K562 (cell line): ENCODE measurements around the gene CDK4. TPM values are rescaled to one million over a fixed set of nuclear protein-coding genes. Genes with fewer than 3 reads are reported as not detected.

Experiments used
- ATAC-seq: fragments of 200-7000 bp; cut with Tn5 transposase; 3 replicates; pipeline ENCODE4 v1.9.1; 2020; ENCODE audit warnings: moderate library complexity
- BruUV-seq: library from RNA; stranded (reverse); fragments of 400-500 nt; replicated peaks from 2 replicates; lab custom pipeline; 2021; lab: Mats Ljungman, UMichigan
- CTCF ChIA-PET: fragments of 300-600 bp; formaldehyde crosslinking; extraction: SDS; loops from one replicate; lab custom pipeline; 2021; ENCODE audit warnings: low intra/inter-chr PET ratio; lab: Yijun Ruan, JAX
- POLR2A ChIA-PET: fragments of 300-600, 350-650 bp; sonication (Branson Sonifier 250); formaldehyde crosslinking; extraction: SDS; loops from one replicate; lab custom pipeline; 2021; ENCODE audit warnings: antibody characterized with exemption, inconsistent platforms; lab: Yijun Ruan, JAX
- DNase-seq, 4 experiments: peaks; one replicate each; pipeline versions ENCODE4 v3.0.0 to v3.0.0-alpha.2; 2011 to 2018; ENCODE audit warnings: low spot score in 3 of 4, mixed read lengths in 3 of 4; ENCODE audit errors: extremely low read depth in 1 of 4
- FAIRE-seq: peaks from 2 replicates; lab custom pipeline; 2011; peaks lifted over from hg19 to GRCh38; lab: Jason Lieb, UNC
- H2AFZ ChIP-seq: 2 replicates; pipeline ENCODE4 v1.6.0; 2011; ENCODE audit warnings: low read depth, low read length, control low read depth, inconsistent platforms
- H3K27ac ChIP-seq: fragments of 200-600 bp; 3 replicates; pipeline ENCODE4 v1.8.0; 2011; ENCODE audit warnings: low read depth, mild to moderate bottlenecking, control low read depth, inconsistent platforms, low read length, moderate library complexity, mixed read lengths; ENCODE audit errors: extremely low read depth
- H3K27me3 ChIP-seq, 2 experiments: fragments of 300-600 bp in 1 of 2; 2 replicates in 1 of 2; 3 replicates in 1 of 2; pipeline versions ENCODE4 v1.6.0 to v1.8.0; 2011; ENCODE audit warnings: inconsistent platforms in 2 of 2, low read length in 2 of 2, mild to moderate bottlenecking in 1 of 2, mixed read lengths in 1 of 2, moderate library complexity in 1 of 2; ENCODE audit not compliant: control insufficient read depth in 2 of 2, insufficient read depth in 2 of 2
- H3K36me3 ChIP-seq: fragments of 300-600 bp; 3 replicates; pipeline ENCODE4 v1.8.0; 2011; ENCODE audit warnings: mild to moderate bottlenecking, low read length, inconsistent platforms; ENCODE audit not compliant: control insufficient read depth, insufficient read depth
- H3K4me1 ChIP-seq, 2 experiments: fragments of 200-600 bp in 1 of 2; replicated peaks in 1 of 2; 2 replicates in 1 of 2; 3 replicates in 1 of 2; pipeline versions ENCODE4 v1.5.1 to v1.8.0; 2011; ENCODE audit warnings: inconsistent platforms in 2 of 2, low read length in 2 of 2, mild to moderate bottlenecking in 1 of 2, mixed read lengths in 1 of 2, moderate library complexity in 1 of 2; ENCODE audit not compliant: control insufficient read depth in 2 of 2, insufficient read depth in 2 of 2
- H3K4me2 ChIP-seq: 2 replicates; pipeline ENCODE4 v1.6.1; 2011; ENCODE audit warnings: low read length, control low read depth, inconsistent platforms, mixed read lengths; ENCODE audit not compliant: insufficient read depth
- H3K4me3 ChIP-seq: fragments of 200-600 bp; sonication (generic), shearing (Covaris generic); 2 replicates; pipeline ENCODE4 v1.5.1; 2016; ENCODE audit warnings: control low read depth, inconsistent platforms
- H3K79me2 ChIP-seq: fragments of 200-600 bp; 3 replicates; pipeline ENCODE4 v1.8.0; 2011; ENCODE audit warnings: low read length, inconsistent platforms; ENCODE audit not compliant: control insufficient read depth, insufficient read depth
- H3K9ac ChIP-seq, 2 experiments: 2 replicates each; pipeline versions ENCODE4 v1.6.0 to v1.6.1; 2011; ENCODE audit warnings: low read depth in 2 of 2, low read length in 2 of 2, control low read depth in 1 of 2, inconsistent platforms in 1 of 2, mild to moderate bottlenecking in 1 of 2, mixed read lengths in 1 of 2; ENCODE audit not compliant: insufficient read depth in 1 of 2
- H3K9me1 ChIP-seq: one replicate; pipeline ENCODE4 v1.6.0; 2011; ENCODE audit warnings: inconsistent platforms, mild to moderate bottlenecking, low read length, moderate library complexity; ENCODE audit not compliant: control insufficient read depth, insufficient read depth
- H3K9me3 ChIP-seq: replicated peaks from 2 replicates; pipeline ENCODE4 v1.5.1; 2011; ENCODE audit warnings: low read depth, low read length, inconsistent platforms; ENCODE audit not compliant: control insufficient read depth, insufficient read depth
- H4K20me1 ChIP-seq: replicated peaks from 2 replicates; pipeline ENCODE4 v1.6.1; 2011; ENCODE audit warnings: low read length, inconsistent platforms, mixed read lengths; ENCODE audit not compliant: control insufficient read depth, insufficient read depth
- CBX2 ChIP-seq: fragments of 200-600 bp; sonication (generic); IDR thresholded peaks from one replicate; pipeline ENCODE4 v1.6.1; 2012; ENCODE audit warnings: mild to moderate bottlenecking, low read length, inconsistent platforms; ENCODE audit not compliant: insufficient read depth, poor library complexity, severe bottlenecking
- KDM4B ChIP-seq, 2 experiments: fragments of 450-650 bp in 1 of 2; sonication (generic) in 1 of 2; IDR thresholded peaks; 2 replicates each; pipeline ENCODE4 v1.6.1; 2016 to 2017; ENCODE audit warnings: borderline replicate concordance in 2 of 2, antibody characterized with exemption in 1 of 2, low read depth in 1 of 2, mild to moderate bottlenecking in 1 of 2
- MTF1 ChIP-seq: fragments of 250-450 bp; sonication (Bioruptor Pico); IDR thresholded peaks from 2 replicates; pipeline ENCODE4 v1.9.0; 2021; ENCODE audit warnings: moderate library complexity, mild to moderate bottlenecking, inconsistent platforms, borderline replicate concordance
- PCBP1 ChIP-seq: fragments of 200-400 bp; formaldehyde crosslinking; IDR thresholded peaks from 2 replicates; pipeline ENCODE4 v1.6.1; 2018; ENCODE audit warnings: mild to moderate bottlenecking, low read depth, low read length; ENCODE audit not compliant: poor library complexity, severe bottlenecking
- REST ChIP-seq, 2 experiments: fragments of 450-650 bp; formaldehyde crosslinking in 1 of 2; IDR thresholded peaks; 2 replicates each; pipeline versions ENCODE4 v1.4.0 to v1.6.1; 2014 to 2020; ENCODE audit warnings: mild to moderate bottlenecking in 2 of 2, borderline replicate concordance in 1 of 2, low read depth in 1 of 2
- SMAD1 ChIP-seq: fragments of 150-350 bp; IDR thresholded peaks from 2 replicates; pipeline ENCODE4 v1.6.1; 2014; ENCODE audit warnings: low read length, low read depth; ENCODE audit not compliant: partially characterized antibody
- SMARCA4 ChIP-seq: fragments of 450-650 bp; IDR thresholded peaks from 2 replicates; pipeline ENCODE4 v1.6.1; 2016
- SRF ChIP-seq, 2 experiments: fragments of 250-450, 450-650 bp in 1 of 2; sonication (Bioruptor Pico) in 1 of 2; sonication (generic) in 1 of 2; formaldehyde crosslinking; IDR thresholded peaks; 2 replicates each; pipeline versions ENCODE4 v1.5.0 to v1.5.1; 2020 to 2022; ENCODE audit warnings: mild to moderate bottlenecking in 1 of 2, missing genetic modification reagents in 1 of 2
- SRSF1 ChIP-seq: fragments of 200-400 bp; formaldehyde crosslinking; IDR thresholded peaks from 2 replicates; pipeline ENCODE4 v1.6.1; 2017; ENCODE audit warnings: mild to moderate bottlenecking, low read depth, low read length, moderate library complexity
- STAG1 ChIP-seq: sonication (generic); formaldehyde crosslinking; IDR thresholded peaks from 2 replicates; pipeline ENCODE4 v1.5.0; 2020; ENCODE audit warnings: missing genetic modification reagents, borderline replicate concordance
- SUPT5H ChIP-seq: fragments of 450-650 bp; IDR thresholded peaks from 2 replicates; pipeline ENCODE4 v1.6.1; 2016
- WGBS: fragments of 100-300 bp; shearing (Covaris generic); methylation state at CpG from one replicate; pipeline ENCODE4 v1.1.6; 2016; ENCODE audit warnings: low coverage, mixed read lengths; ENCODE audit not compliant: insufficient coverage; ENCODE audit errors: missing lambda C conversion rate; 5-methylcytosine and 5-hydroxymethylcytosine counted together
- in situ Hi-C: fragments of 300-500 bp; cut with MboI; formaldehyde crosslinking; loops from 4 replicates; pipeline ENCODE4 v1.15.0; 2018; ENCODE audit warnings: inconsistent platforms, mixed read lengths
- intact Hi-C: fragments of 100-400 bp; cut with micrococcal nuclease; formaldehyde crosslinking; loops from 2 replicates; pipeline ENCODE4 v1.14.2; 2022
- polyA plus RNA-seq, 8 experiments: library from polyadenylated mRNA; depleted of rRNA in 4 of 8; stranded (reverse) in 5 of 8; unstranded in 3 of 8; fragments of >200 nt; fragmentation: Nextera tagmentation in 2 of 8; fragmentation: Illumina TruSeq in 1 of 8; extraction: Ambion mirVana in 2 of 8; extraction: Trizol in 1 of 8; gene quantifications; 2 replicates each; pipeline versions ENCODE4 v1.2.1 to v1.2.3, GENCODE V29; 2011 to 2014; ENCODE audit warnings: inconsistent platforms in 1 of 8, missing spikeins in 1 of 8
- total RNA-seq, 7 experiments: library from RNA; depleted of rRNA in 6 of 7; stranded (reverse); fragments of >200 nt in 6 of 7; fragmentation: Illumina TruSeq in 2 of 7; extraction: Trizol in 2 of 7; gene quantifications; 2 replicates each; pipeline versions ENCODE4 v1.2.1 to v1.2.3, GENCODE V29; 2011 to 2021; ENCODE audit warnings: low replicate concordance in 1 of 7
- TF ChIP-seq, protein P1 (sequence below), 2 experiments: fragments of 250-450 bp in 1 of 2; fragments of 450-650 bp in 1 of 2; sonication (Bioruptor Pico) in 1 of 2; IDR thresholded peaks; 2 replicates each; pipeline versions ENCODE4 v1.6.1 to v1.8.0; 2016 to 2021; ENCODE audit warnings: mild to moderate bottlenecking in 2 of 2, moderate library complexity in 2 of 2, missing compliant biosample characterization in 1 of 2, missing genetic modification characterization in 1 of 2

The CDK4 gene
- total and polyA plus RNA-seq, 9 of the 15 experiments (the other 6 are each of a cell fraction or from before 2014, with no cell fraction given) = 37.8 to 436 (median 238) TPM

DNA sequence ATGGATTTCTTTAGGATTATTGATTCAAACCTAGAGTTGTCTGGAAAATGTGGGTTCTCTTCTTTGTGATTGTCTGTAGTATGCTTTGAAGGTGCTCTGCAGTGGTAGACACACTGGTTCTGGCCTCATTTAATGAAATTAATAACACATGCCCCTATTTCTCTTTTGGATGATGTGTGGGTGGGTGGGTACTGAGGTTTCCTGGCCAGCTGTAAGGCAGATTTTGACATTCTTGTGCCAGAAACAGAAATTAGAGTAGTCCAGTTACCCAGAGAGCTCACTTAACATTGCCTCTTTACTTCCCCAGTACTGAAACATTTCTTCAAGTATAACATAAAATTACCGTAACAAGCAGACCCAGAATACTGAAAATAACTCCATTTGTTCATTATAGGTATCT is 44.9 kb upstream of the CDK4 start:
- H4K20me1 ChIP-seq = no peaks in the 10 kb centered on the region
- 100% methylated on average over 1 of the region's 1 CpG for WGBS
- H3K4me2 ChIP-seq = no peak overlapping the region
- no peaks in the 10 kb centered on the region for H3K9me3 ChIP-seq
- in situ Hi-C loops (no loop called here), intact Hi-C loops (no loop called here)
- peaks cover 70% of the 10 kb centered on the region for H3K36me3 ChIP-seq
- FAIRE-seq = no peak
- H3K27ac ChIP-seq = no peak overlapping the region
- no peaks in the 10 kb centered on the region for H3K27me3 ChIP-seq
- peaks cover 2 to 4% of the 10 kb centered on the region in 2 experiments; a peak in 2 of 5 replicates for H3K4me1 ChIP-seq
- no peak for ATAC-seq
- H3K9ac ChIP-seq = no peak overlapping the region
- H3K79me2 ChIP-seq = peaks cover 2% of the 10 kb centered on the region; the same call in 1 of the 3 replicates
- H3K4me3 ChIP-seq = no peak overlapping the region
- no peaks in the 10 kb centered on the region for H3K9me1 ChIP-seq
- no TSS peak for BruUV-seq
- POLR2A ChIA-PET = interaction anchor here (1.1 kb wide), 1 partner anchor 15 kb away, joined by 3 read pairs; the partner anchor contains the start of gene TSFM
- DNase-seq = no peak
- CTCF ChIA-PET = no interaction called here
- no peak overlapping the region for H2AFZ ChIP-seq
- TF ChIP-seq PCBP1 (no peak), SMARCA4 (no peak), SRF (CRISPR knock-in tag; IDR thresholded peaks at IDR 0.05) (no peak), SMAD1 (no peak), KDM4B (IDR thresholded peaks at IDR 0.05; ENCODE audit: borderline replicate concordance in 2 of 2, low read depth in 1 of 2) (no peak), MTF1 (no peak), STAG1 (no peak), SUPT5H (no peak), SRSF1 (no peak), CBX2 (no peak), REST (IDR thresholded peaks at IDR 0.05; ENCODE audit: borderline replicate concordance) (no peak), REST (CRISPR knock-in tag; IDR thresholded peaks at IDR 0.05; ENCODE audit: low read depth) (no peak)
- TF ChIP-seq, protein P1, sequence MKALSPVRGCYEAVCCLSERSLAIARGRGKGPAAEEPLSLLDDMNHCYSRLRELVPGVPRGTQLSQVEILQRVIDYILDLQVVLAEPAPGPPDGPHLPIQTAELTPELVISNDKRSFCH (CRISPR knock-in tag; IDR thresholded peaks at IDR 0.05) = no peak
- TF ChIP-seq, protein P1 (tag; IDR thresholded peaks at IDR 0.05) = no peak
